PC-9 (cell line): Measurements from ENCODE around the gene PITX2.

Experiments used
- CTCF ChIP-seq: fragments of 200-600 bp; sonication (generic); conservative IDR thresholded peaks from 2 replicates; pipeline ENCODE4 v1.6.1; 2017; ENCODE audit warnings: mixed run types, antibody characterized with exemption, mild to moderate bottlenecking, moderate library complexity
- EZH2 ChIP-seq: fragments of 200-600 bp; sonication (generic); IDR thresholded peaks from 2 replicates; pipeline ENCODE4 v1.8.0; 2017; ENCODE audit warnings: antibody characterized with exemption, low read depth

- TF ChIP-seq CTCF (no peak), EZH2 (no peak)
Observed at GRCh38 chr4:110597582-110597981, 25.3 kb downstream of the PITX2 start.
